Nephron (organoid): ENCODE data around the gene CYB561.

ENCODE experiments used
- H3K27ac Mint-ChIP-seq, 3 experiments: 2 replicates each; pipeline ENCODE4 v1.8.0; 2020; ENCODE audit warnings: mixed read lengths in 3 of 3, mild to moderate bottlenecking in 2 of 3, moderate library complexity in 1 of 3
- H3K27me3 Mint-ChIP-seq: 2 replicates; pipeline ENCODE4 v1.8.0; 2021; ENCODE audit warnings: low read depth, mild to moderate bottlenecking, moderate library complexity, mixed read lengths
- H3K36me3 Mint-ChIP-seq: 2 replicates; pipeline ENCODE4 v1.8.0; 2020; ENCODE audit warnings: low read depth, mixed read lengths
- H3K4me1 Mint-ChIP-seq: 2 replicates; pipeline ENCODE4 v1.8.0; 2020; ENCODE audit warnings: mixed read lengths
- H3K4me3 Mint-ChIP-seq, 3 experiments: 2 replicates each; pipeline ENCODE4 v1.8.0; 2020; ENCODE audit warnings: mild to moderate bottlenecking in 3 of 3, mixed read lengths in 3 of 3, moderate library complexity in 2 of 3
- H3K9me3 Mint-ChIP-seq: 2 replicates; pipeline ENCODE4 v1.8.0; 2020; ENCODE audit warnings: mixed read lengths
- TF ChIP-seq, protein P1 (sequence below), 3 experiments: fragments of 200-600 bp; sonication (generic); IDR thresholded peaks; one replicate each; pipeline ENCODE4 v1.5.0; 2021; ENCODE audit warnings: antibody characterized with exemption in 3 of 3; ENCODE audit not compliant: unreplicated experiment in 3 of 3

CYB561 gene

DNA sequence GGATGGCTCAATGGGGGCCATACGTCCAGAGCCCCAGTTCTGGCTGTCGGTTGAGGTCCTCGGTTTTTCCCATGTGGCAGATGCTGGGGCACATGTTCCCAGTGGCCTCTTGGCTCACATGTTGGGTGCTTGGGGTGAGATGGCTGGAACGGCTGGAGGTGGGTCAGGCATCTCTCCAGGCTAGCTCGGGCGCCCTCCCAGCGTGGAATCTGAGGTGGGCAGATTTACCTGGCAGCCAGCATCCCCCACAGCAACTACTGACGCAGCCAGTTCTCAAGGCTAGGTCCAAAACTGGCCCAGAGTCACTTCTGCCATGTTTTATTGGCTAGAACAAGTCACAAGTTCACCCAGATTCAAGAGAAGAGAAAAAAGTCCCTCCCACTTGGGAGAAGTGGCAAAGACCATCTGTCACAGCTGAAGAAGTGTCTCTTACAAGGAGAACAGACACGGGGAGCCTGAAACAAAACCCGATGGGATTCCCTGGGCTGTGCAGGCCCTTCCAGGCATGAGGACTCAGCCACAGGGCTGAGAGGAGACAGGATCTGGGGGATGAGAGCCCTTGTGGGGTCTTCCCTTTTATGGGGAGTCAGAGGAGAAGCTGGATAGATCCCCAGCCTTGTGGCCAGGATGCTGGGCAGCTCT, 46.0 kb upstream of the CYB561 start:
- Mint-ChIP-seq H3K9me3 (no peaks in the 10 kb centered on the region), H3K27ac (no peak overlapping the region), H3K27me3 (peaks cover 22% of the 10 kb centered on the region), H3K36me3 (no peaks in the 10 kb centered on the region), H3K4me3 (no peak overlapping the region), H3K4me1 (peaks cover 5% of the 10 kb centered on the region)
- TF ChIP-seq, protein P1, sequence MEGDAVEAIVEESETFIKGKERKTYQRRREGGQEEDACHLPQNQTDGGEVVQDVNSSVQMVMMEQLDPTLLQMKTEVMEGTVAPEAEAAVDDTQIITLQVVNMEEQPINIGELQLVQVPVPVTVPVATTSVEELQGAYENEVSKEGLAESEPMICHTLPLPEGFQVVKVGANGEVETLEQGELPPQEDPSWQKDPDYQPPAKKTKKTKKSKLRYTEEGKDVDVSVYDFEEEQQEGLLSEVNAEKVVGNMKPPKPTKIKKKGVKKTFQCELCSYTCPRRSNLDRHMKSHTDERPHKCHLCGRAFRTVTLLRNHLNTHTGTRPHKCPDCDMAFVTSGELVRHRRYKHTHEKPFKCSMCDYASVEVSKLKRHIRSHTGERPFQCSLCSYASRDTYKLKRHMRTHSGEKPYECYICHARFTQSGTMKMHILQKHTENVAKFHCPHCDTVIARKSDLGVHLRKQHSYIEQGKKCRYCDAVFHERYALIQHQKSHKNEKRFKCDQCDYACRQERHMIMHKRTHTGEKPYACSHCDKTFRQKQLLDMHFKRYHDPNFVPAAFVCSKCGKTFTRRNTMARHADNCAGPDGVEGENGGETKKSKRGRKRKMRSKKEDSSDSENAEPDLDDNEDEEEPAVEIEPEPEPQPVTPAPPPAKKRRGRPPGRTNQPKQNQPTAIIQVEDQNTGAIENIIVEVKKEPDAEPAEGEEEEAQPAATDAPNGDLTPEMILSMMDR (IDR thresholded peaks at IDR 0.05; ENCODE audit: unreplicated experiment in 3 of 3): no peak

DNA sequence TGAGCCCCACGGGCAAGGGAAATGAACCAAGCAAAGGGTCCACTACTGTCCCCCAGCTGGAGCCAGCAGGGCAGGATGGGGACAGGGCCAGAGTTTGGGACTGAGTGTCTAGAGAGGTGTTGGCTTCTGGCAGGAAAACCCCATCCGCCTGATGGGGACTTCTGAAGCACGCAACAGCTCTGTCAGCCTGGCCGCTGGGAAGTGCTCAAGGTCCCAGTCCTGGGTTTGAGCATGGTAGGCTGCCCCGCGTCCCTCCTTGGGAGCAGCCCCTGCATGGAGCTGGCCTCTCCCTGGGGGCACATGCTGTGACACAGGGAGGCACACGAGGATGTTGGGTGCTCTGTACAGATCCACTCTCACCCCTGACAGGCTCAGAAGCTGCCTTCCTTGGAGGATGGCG, 45.3 kb upstream of the CYB561 start:
- H3K4me1 Mint-ChIP-seq: peaks cover 5% of the 10 kb centered on the region
- no peak overlapping the region for H3K27ac Mint-ChIP-seq
- no peaks in the 10 kb centered on the region for H3K36me3 Mint-ChIP-seq
- no peaks in the 10 kb centered on the region for H3K9me3 Mint-ChIP-seq
- H3K27me3 Mint-ChIP-seq: peaks cover 24% of the 10 kb centered on the region
- H3K4me3 Mint-ChIP-seq: no peak overlapping the region
- TF ChIP-seq, protein P1 (IDR thresholded peaks at IDR 0.05; ENCODE audit: unreplicated experiment in 3 of 3): no peak

DNA sequence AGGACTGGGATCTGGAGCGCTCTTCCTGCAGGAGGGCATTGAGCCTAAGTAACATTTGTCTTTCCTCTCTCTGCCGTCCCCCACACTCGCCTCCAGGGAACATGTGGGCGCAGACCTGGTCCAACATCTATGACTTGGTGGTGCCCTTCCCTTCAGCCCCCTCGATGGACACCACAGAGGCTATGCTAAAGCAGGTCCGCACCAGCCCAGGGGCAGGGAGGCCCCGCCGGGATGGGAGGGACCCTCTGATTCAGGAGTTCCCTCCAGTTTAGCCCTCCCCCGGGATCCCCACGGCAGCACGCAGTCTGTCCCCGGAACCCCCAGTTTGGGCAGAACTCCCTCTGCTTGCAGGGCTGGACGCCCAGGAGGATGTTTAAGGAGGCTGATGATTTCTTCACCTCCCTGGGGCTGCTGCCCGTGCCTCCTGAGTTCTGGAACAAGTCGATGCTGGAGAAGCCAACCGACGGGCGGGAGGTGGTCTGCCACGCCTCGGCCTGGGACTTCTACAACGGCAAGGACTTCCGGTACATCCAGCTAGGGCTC, 44.8 kb upstream of the CYB561 start:
- Mint-ChIP-seq H3K9me3 (no peaks in the 10 kb centered on the region), H3K4me3 (no peak overlapping the region), H3K27ac (no peak overlapping the region), H3K36me3 (no peaks in the 10 kb centered on the region), H3K4me1 (peaks cover 5% of the 10 kb centered on the region), H3K27me3 (peaks cover 28% of the 10 kb centered on the region)
- TF ChIP-seq, protein P1 (IDR thresholded peaks at IDR 0.05; ENCODE audit: unreplicated experiment in 3 of 3): no peak

DNA sequence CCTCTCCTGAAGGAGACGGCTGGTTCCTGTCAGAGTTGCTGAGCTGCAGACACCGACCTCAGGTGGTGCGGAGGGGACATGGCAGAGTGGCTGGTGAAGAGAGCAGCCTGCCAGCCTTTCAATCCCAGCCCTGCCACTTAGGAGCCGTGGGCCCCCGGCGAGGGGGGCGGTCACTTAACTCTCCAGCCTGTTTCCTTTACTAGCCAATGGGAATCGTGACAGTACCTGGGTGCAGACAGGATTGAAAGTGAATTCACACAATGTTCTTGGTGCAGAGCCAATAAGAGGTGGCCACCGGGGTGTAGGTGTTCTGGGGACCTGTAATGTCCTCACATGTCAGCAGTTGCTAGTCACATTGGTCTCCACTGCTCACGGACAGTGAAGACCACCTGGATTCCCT, 44.2 kb upstream of the CYB561 start:
- Mint-ChIP-seq H3K36me3 (no peaks in the 10 kb centered on the region), H3K4me3 (no peak overlapping the region), H3K9me3 (no peaks in the 10 kb centered on the region), H3K27me3 (peaks cover 30% of the 10 kb centered on the region), H3K27ac (peak overlapping the region in 1 of 3 experiments; percentile 36), H3K4me1 (peaks cover 5% of the 10 kb centered on the region)
- TF ChIP-seq, protein P1 (IDR thresholded peaks at IDR 0.05; ENCODE audit: unreplicated experiment in 3 of 3): no peak

DNA sequence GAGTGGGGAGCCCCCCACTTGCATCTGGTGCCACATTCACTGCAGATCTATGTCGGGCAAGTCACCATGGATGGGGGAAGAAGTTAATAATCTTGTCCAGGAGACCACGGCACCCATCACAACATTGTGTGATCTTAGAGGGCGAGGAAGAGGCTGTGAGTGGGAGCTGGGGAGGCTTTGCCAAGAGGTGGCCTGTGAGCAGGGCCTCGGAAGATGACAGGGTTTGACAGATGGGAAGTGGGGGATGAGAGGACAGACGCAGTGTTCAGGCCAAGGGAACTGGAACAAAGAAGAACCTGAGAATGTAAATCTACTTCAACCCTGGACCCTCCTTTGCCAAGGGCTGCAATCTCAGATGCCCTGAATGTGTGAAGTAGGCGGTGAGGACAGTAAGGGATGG, 43.2 kb upstream of the CYB561 start:
- Mint-ChIP-seq H3K9me3 (no peaks in the 10 kb centered on the region), H3K36me3 (no peaks in the 10 kb centered on the region), H3K4me3 (no peak overlapping the region), H3K4me1 (no peaks in the 10 kb centered on the region), H3K27me3 (peaks cover 30% of the 10 kb centered on the region), H3K27ac (no peak overlapping the region)
- TF ChIP-seq, protein P1 (IDR thresholded peaks at IDR 0.05; ENCODE audit: unreplicated experiment in 3 of 3): no peak

DNA sequence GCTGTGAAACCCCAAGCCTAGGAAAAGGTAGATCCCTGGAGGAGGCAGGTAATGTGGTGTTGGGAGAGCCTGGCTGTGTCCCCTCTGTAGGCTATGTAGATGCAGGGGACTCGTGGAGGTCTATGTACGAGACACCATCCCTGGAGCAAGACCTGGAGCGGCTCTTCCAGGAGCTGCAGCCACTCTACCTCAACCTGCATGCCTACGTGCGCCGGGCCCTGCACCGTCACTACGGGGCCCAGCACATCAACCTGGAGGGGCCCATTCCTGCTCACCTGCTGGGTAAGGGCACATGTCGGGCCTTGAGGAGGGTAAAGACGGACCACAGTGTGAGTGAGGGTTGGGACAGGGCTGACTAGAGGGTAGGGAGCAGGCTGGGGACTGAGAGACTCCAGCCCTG, 42.7 kb upstream of the CYB561 start:
- no peak overlapping the region for H3K27ac Mint-ChIP-seq
- H3K36me3 Mint-ChIP-seq: no peaks in the 10 kb centered on the region
- no peaks in the 10 kb centered on the region for H3K9me3 Mint-ChIP-seq
- H3K4me3 Mint-ChIP-seq: no peak overlapping the region
- H3K4me1 Mint-ChIP-seq: no peaks in the 10 kb centered on the region
- peaks cover 29% of the 10 kb centered on the region for H3K27me3 Mint-ChIP-seq
- TF ChIP-seq, protein P1 (IDR thresholded peaks at IDR 0.05; ENCODE audit: unreplicated experiment in 3 of 3): no peak
